Mesothelial cell of epicardium (in vitro differentiated cells): ENCODE measurements around the gene PHF2. TPM values are rescaled to one million over a fixed set of nuclear protein-coding genes. Genes with fewer than 3 reads are reported as not detected.
A peak's percentile ranks its signal among the peaks of the same experiment; 100 is the strongest.

ENCODE experiments used
- DNase-seq, 2 experiments: peaks; one replicate each; pipeline ENCODE4 v3.0.0; 2021; ENCODE audit warnings: low spot score in 2 of 2; ENCODE audit not compliant: unreplicated experiment in 2 of 2
- H3K27ac Mint-ChIP-seq: 2 replicates; pipeline ENCODE4 v1.8.0; 2021; ENCODE audit warnings: mixed read lengths
- H3K27me3 Mint-ChIP-seq: 2 replicates; pipeline ENCODE4 v1.8.0; 2021; ENCODE audit warnings: low read depth, mixed read lengths
- H3K36me3 Mint-ChIP-seq: 2 replicates; pipeline ENCODE4 v1.8.0; 2021; ENCODE audit warnings: mixed read lengths
- H3K4me1 Mint-ChIP-seq: 2 replicates; pipeline ENCODE4 v1.8.0; 2021; ENCODE audit warnings: mixed read lengths
- H3K4me3 Mint-ChIP-seq: 2 replicates; pipeline ENCODE4 v1.8.0; 2021; ENCODE audit warnings: mild to moderate bottlenecking, moderate library complexity, mixed read lengths
- H3K9me3 Mint-ChIP-seq: 2 replicates; pipeline ENCODE4 v1.8.0; 2021; ENCODE audit warnings: mixed read lengths
- total RNA-seq: library from RNA; stranded (reverse); gene quantifications from 3 replicates; pipeline ENCODE4 v1.2.1, GENCODE V29; 2021
- TF ChIP-seq, protein P1 (sequence below): fragments of 200-600 bp; sonication (generic); IDR thresholded peaks from one replicate; pipeline ENCODE4 v1.5.0; 2021; ENCODE audit warnings: antibody characterized with exemption; ENCODE audit not compliant: unreplicated experiment

The PHF2 gene
- total RNA-seq, 1 donor from 2014 or later: 37.6 TPM

DNA sequence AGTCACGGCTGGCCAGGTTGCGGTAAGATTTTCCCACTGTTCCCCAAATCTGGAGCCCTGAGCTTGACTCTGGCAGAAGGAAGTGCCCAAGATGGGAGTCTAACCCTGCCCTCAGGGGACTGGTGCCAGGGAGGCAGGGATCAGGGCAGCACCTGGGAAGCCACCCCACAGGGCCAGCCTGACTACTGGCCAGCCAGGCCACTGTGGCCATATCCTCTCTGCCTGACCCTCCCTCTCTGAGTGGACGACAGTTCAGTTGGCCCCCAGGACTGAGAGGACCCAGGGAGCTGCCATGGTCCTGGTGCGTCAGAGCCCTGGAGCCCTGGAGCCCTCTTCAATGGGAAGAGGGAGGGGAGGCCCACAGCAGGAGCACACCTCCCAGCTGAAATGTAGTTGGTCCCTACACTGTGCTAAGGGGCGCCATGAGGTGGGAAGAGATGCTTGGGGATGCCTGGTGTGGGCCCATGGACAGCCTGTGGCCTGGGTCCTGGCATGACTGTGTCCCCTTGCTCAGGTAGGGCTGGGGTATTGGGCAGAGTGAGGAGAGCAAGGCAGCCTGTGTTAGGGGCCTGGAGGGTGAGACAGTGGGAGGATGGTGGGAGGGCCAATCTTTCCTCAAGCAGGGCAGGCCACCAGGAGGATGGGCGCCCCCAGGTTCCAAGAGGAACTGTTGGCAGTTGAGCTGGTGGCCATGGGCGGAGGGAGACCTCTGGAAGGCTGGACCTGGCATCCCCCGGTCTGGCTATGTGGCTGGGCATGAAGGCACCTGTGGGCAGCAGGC is 81.1 kb downstream of the PHF2 start:
- DNase-seq: no peak
- no peak overlapping the region for H3K27ac Mint-ChIP-seq
- H3K9me3 Mint-ChIP-seq: no peaks in the 10 kb centered on the region
- TF ChIP-seq, protein P1, sequence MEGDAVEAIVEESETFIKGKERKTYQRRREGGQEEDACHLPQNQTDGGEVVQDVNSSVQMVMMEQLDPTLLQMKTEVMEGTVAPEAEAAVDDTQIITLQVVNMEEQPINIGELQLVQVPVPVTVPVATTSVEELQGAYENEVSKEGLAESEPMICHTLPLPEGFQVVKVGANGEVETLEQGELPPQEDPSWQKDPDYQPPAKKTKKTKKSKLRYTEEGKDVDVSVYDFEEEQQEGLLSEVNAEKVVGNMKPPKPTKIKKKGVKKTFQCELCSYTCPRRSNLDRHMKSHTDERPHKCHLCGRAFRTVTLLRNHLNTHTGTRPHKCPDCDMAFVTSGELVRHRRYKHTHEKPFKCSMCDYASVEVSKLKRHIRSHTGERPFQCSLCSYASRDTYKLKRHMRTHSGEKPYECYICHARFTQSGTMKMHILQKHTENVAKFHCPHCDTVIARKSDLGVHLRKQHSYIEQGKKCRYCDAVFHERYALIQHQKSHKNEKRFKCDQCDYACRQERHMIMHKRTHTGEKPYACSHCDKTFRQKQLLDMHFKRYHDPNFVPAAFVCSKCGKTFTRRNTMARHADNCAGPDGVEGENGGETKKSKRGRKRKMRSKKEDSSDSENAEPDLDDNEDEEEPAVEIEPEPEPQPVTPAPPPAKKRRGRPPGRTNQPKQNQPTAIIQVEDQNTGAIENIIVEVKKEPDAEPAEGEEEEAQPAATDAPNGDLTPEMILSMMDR: no peak
- H3K36me3 Mint-ChIP-seq: peaks cover 28% of the 10 kb centered on the region
- H3K4me3 Mint-ChIP-seq: no peak overlapping the region
- no peaks in the 10 kb centered on the region for H3K4me1 Mint-ChIP-seq
- H3K27me3 Mint-ChIP-seq: no peaks in the 10 kb centered on the region

DNA sequence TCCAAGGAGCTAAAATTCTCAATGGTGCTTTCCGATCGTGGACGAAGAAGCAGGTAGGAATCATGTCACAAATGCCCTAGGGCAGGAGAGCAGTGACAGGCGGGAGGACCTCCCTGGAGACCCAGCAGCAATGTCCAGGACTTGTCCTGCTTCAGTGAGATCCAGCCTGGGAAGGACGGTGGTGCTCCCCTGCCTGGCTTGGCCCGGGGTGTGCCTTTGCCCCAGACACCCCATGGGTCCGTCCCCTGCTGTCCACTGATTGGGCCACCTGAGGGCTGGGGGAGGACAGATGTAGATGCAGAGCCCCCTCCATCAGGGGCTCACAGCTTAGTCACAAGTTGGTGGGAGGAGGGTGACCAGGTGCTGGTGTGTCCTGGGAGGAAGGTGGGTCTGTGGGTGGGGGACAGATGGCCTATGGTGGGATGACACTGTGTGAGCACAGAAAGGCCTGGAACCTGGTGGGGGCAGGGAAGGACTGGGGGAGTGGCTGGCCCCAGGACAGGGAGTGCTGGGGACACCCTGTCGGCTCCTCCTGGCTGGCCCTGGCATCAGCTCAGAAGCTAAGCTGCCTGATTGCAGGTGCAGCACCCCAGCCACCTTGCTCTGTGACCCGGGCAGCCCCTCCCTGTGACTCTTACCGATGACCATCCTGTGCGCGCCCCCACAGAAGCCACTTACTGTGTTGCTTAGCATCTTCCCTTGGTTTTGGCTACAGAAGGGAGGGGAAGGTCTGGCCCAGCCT is 82.0 kb downstream of the PHF2 start:
- Mint-ChIP-seq H3K4me1 (no peaks in the 10 kb centered on the region), H3K9me3 (no peaks in the 10 kb centered on the region), H3K4me3 (no peak overlapping the region), H3K36me3 (peaks cover 21% of the 10 kb centered on the region), H3K27me3 (no peaks in the 10 kb centered on the region), H3K27ac (no peak overlapping the region)
- no peak for DNase-seq
- TF ChIP-seq, protein P1: no peak

DNA sequence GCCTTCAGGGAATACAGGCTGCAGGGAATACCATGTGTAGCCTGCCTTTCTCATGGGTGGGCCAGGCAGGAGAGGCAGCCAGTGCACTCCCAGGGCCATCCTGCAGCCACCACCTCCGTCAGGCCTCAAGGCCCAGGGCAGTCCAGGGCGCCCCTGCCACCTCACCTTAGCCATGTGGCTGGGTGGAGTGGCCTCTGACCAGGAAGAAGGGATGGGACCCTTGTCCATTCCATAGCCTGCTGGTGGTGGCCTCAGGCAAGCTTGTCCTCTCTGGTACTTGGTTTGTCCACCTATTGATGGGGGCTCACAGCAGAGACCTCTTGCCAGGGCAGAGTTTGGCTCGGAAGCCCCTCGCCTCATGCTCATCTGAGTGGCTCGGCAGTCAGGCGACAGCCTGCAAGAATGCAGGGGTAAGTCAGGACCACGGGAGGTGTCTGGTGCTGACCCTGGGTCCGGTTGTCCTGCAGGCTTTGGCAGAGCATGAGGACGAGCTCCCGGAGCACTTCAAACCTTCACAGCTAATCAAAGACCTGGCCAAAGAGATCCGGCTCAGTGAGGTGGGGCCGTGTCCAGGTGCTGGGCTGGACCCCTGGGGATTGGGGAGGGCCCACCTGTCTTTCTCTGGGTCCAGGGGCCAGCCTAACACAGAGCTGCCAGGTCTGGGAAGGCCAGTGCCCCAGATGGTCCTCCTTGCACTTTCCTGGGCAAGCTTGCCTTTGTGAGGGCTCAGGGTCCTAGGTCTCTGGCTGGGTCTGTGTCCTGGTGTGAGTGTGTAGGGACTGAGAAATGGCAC is 82.9 kb downstream of the PHF2 start:
- H3K36me3 Mint-ChIP-seq: peaks cover 18% of the 10 kb centered on the region
- H3K9me3 Mint-ChIP-seq: no peaks in the 10 kb centered on the region
- H3K4me3 Mint-ChIP-seq: no peak overlapping the region
- no peak for DNase-seq
- H3K27me3 Mint-ChIP-seq: no peaks in the 10 kb centered on the region
- TF ChIP-seq, protein P1: no peak
- no peak overlapping the region for H3K27ac Mint-ChIP-seq
- no peaks in the 10 kb centered on the region for H3K4me1 Mint-ChIP-seq

DNA sequence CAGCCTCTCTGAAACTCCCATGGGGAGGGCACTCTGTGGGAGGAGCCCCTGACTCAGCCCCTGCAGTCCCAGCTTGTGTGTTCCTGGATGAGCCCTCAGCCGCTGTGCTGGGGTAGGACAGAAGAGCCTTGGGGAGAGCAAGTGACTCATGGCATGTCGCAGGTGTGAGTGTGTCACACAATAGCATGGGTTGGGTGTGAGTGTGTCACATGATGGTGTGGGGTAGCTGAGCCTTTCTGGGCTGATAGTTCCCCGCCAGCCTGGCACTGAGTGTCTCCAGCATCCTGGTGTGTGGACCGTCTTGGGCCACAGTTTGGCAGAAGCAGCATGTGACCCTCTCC is 83.4 kb downstream of the PHF2 start:
- Mint-ChIP-seq H3K27me3 (no peaks in the 10 kb centered on the region), H3K4me3 (no peak overlapping the region), H3K27ac (no peak overlapping the region), H3K9me3 (no peaks in the 10 kb centered on the region), H3K4me1 (no peaks in the 10 kb centered on the region), H3K36me3 (peaks cover 17% of the 10 kb centered on the region)
- no peak for DNase-seq
- TF ChIP-seq, protein P1: no peak

- H3K9me3 Mint-ChIP-seq: no peaks in the 10 kb centered on the region
- TF ChIP-seq, protein P1: no peak
- H3K27ac Mint-ChIP-seq: no peak overlapping the region
- no peaks in the 10 kb centered on the region for H3K27me3 Mint-ChIP-seq
- peak in 1 of 2 experiments; percentile 11 for DNase-seq
- no peak overlapping the region for H3K4me3 Mint-ChIP-seq
- no peaks in the 10 kb centered on the region for H3K4me1 Mint-ChIP-seq
- H3K36me3 Mint-ChIP-seq: peaks cover 17% of the 10 kb centered on the region
Measured at GRCh38 chr9:93660352-93661046, 84.1 kb downstream of the PHF2 start.
